T-helper 1 cell treated with Interleukin-12 subunit alpha and Interleukin-12 subunit beta and Interleukin-4 antibody, amounts not matched to agents 30 μg/mL and 1 μg/mL, for 36 hours (primary cell): ENCODE measurements around the gene P2RY4.
"Not testable (repeated sequence)": the region's sequence is repeated elsewhere in the genome, so short reads cannot be mapped to it uniquely, and the experiment has no call there.

ENCODE experiments used
- H3K27ac Mint-ChIP-seq: one replicate; pipeline ENCODE4 v1.8.0; 2021; ENCODE audit warnings: mild to moderate bottlenecking, mixed read lengths
- H3K27me3 Mint-ChIP-seq: one replicate; pipeline ENCODE4 v1.8.0; 2021; ENCODE audit warnings: low read depth, mixed read lengths
- H3K36me3 Mint-ChIP-seq: one replicate; pipeline ENCODE4 v1.8.0; 2021; ENCODE audit warnings: low read depth, mixed read lengths
- H3K4me1 Mint-ChIP-seq: one replicate; pipeline ENCODE4 v1.8.0; 2021; ENCODE audit warnings: low read depth, mixed read lengths
- H3K4me3 Mint-ChIP-seq: one replicate; pipeline ENCODE4 v1.8.0; 2021; ENCODE audit warnings: mild to moderate bottlenecking, moderate library complexity, mixed read lengths
- H3K9me3 Mint-ChIP-seq: one replicate; pipeline ENCODE4 v1.8.0; 2021; ENCODE audit warnings: mixed read lengths

The P2RY4 gene

DNA sequence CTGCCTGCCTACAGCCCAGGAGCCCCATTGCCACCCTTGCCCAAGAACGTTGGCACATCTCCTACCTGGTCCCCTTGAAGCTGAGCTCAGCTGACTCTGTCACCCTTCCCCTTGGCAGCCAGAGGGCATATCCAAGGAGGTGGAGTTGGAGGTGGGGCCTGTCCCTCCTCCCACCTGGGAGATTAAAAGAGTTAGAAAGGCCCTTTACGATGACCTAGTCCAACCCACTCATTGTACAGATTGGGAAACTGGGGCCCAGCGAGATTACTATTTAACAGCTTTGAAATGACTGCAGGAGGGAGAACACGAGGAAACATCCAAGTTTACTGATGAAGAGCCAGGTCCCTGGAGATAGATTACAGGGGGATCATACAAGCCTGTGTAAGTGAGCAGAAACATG lies at the start of gene P2RY4:
Gene P2RY4, minus strand, starts transcription at position 101 of the 400 bp plus-strand sequence. CDS start 580 bp downstream, outside the sequence.
- H3K36me3 Mint-ChIP-seq, result no peaks in the 10 kb centered on the region
- no peaks in the 10 kb centered on the region for H3K9me3 Mint-ChIP-seq
- H3K4me3 Mint-ChIP-seq, result no peak within 1 kb of the TSS
- no peak within 1 kb of the TSS for H3K27ac Mint-ChIP-seq
- no peaks in the 10 kb centered on the region for H3K4me1 Mint-ChIP-seq
- no peaks in the 10 kb centered on the region for H3K27me3 Mint-ChIP-seq

DNA sequence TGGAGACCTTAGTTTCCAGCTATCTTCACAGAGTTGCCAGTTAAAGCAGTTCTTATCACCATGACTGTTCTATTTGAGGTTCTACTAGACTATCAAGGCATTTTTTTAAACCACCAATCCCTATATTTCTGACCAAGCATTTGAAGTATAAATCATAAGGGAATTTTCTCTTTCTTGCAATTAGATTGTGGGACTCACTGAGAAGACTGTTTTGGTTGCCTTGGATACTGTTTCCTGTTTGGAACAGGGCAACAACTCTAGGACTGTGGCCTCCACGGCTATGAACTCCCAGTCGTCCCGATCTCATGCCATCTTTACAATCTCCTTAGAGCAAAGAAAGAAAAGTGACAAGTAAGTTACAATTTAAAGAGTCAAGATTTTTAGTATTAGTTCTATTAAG lies 41.7 kb upstream of the P2RY4 start:
- Mint-ChIP-seq H3K4me1 (peaks cover 11% of the 10 kb centered on the region), H3K27me3 (no peaks in the 10 kb centered on the region), H3K36me3 (peaks cover 23% of the 10 kb centered on the region), H3K9me3 (no peaks in the 10 kb centered on the region), H3K4me3 (no peak overlapping the region), H3K27ac (no peak overlapping the region)

DNA sequence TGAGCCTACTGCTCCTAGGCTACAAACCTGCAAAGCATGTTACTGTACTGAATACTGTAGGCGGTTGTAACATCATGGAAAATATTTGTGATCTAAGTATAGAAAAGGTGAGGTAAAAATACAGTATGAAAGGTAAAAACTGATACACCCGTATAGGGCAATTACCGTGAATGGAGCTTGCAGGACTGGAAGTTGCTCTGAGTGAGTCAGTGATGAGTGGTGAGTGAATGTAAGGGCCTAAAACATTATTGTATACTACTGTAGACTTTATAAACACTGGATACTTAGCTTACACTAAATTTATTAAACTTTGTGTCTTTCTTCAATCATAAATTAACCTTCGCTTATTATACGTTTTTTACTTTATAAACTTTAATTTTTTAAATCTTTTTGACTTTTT lies 33.6 kb upstream of the P2RY4 start:
- peaks cover 2% of the 10 kb centered on the region for H3K36me3 Mint-ChIP-seq
- H3K27me3 Mint-ChIP-seq, result no peaks in the 10 kb centered on the region
- H3K27ac Mint-ChIP-seq, result no peak overlapping the region
- peaks cover 26% of the 10 kb centered on the region for H3K4me1 Mint-ChIP-seq
- H3K9me3 Mint-ChIP-seq, result no peaks in the 10 kb centered on the region
- no peak overlapping the region for H3K4me3 Mint-ChIP-seq

DNA sequence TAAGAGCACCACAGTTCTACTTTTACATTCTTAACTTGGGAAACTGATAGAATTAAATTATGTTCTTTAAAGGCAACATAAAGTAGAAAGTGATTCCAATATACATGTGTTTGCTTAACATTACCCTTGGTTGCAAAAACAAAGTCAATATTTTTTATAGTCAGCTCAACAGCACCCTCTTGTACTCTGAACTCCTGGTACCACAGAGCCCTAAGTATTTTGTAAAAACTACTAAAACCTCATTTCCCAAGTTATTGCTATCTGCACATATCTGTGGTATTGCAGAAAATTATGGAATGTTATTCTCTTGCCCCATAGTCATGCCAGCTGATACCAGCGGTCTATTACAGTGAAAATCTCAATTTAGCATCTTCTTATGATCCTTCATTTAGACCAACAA lies 32.8 kb upstream of the P2RY4 start:
- H3K27ac Mint-ChIP-seq, result no peak overlapping the region
- H3K4me1 Mint-ChIP-seq, result peaks cover 28% of the 10 kb centered on the region
- peak overlapping the region; percentile 22 for H3K4me3 Mint-ChIP-seq
- H3K9me3 Mint-ChIP-seq, result no peaks in the 10 kb centered on the region
- peaks cover 2% of the 10 kb centered on the region for H3K36me3 Mint-ChIP-seq
- H3K27me3 Mint-ChIP-seq, result no peaks in the 10 kb centered on the region

DNA sequence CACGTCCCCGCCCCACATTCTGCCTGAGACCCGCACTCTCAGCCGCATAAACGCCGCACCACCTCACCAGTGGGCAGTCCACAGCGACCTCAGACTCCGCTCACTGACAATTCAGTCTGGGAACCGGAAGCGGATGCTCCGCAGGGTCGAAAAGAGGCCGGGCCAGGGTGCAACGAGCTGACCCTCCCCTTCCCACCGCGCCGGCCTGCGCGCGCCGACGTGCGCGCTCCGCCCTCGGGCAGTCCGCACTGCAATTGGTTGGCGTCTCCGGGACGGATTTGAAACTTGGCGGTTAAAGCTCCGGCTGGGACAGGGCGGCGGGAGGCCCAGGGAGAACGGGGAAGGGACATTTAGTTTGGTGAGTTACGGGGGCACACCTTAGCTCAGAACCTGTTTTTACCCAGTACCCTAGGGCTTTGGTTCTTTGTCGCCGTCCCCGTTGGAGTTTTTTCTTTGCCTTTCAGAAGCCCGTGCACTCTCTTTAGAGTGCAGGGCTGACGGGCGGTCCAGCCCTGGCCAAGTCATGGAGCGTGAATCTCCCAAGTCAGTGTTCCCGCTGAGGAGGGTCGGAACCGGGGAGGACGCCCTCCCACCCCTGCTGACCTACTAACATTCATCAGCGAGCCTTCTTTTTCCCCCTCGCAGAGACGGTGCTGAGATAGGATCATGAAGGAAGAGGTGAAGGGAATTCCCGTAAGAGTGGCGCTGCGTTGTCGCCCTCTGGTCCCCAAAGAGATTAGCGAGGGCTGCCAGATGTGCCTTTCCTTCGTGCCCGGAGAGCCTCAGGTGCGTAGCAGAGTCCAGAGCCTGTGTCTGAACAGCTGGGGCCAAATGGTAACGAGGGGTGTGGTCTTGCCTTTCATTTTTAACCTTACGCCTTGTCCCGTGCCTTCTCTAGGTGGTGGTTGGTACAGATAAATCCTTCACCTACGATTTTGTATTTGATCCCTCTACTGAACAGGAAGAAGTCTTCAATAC lies 30.1 kb upstream of the P2RY4 start, which contains the start of the genes KIF4A and PDZD11:
Gene KIF4A, plus strand, starts transcription at position 312 of the 978 bp plus-strand sequence. Its CDS starts 355 bp downstream, at position 667.
Gene PDZD11, minus strand, starts transcription at position 135 of the 978 bp plus-strand sequence. CDS start 586 bp downstream, outside the sequence.
- Mint-ChIP-seq H3K4me1 (peaks cover 26% of the 10 kb centered on the region), H3K27me3 (no peaks in the 10 kb centered on the region), H3K9me3 (no peaks in the 10 kb centered on the region), H3K36me3 (peaks cover 10% of the 10 kb centered on the region), H3K27ac (peak within 1 kb of the TSS; percentile 91), H3K4me3 (peak within 1 kb of the TSS; percentile 88)

DNA sequence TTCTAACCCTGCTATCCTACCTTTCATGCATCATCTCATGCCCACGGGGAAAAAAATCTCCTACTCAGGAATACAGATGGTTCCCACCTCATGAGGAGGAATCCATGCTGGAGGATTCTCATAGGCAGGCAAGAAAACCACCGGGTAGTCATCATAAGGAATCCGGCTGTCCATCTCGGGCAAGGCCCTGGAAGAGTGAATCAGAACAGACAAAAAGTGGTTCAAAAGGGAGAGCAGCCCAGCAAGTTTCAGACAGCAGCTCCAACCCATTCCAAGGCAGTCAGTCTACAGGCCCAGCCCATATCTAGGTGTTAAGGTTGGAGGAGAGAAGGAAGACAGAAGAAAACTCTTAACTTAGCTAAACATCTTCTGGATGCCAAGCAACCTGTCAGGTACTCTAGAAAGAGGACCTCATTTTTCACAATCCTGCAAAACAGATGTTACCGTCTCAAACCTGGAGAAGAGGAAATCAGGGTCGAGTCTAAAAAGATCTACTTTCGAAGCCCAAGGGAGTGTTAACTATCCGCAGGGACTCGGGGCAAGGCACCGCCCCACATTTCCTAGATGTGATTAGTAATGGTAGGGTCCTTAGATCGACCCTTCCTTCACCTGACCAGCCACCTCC lies 29.3 kb upstream of the P2RY4 start:
- peaks cover 26% of the 10 kb centered on the region for H3K4me1 Mint-ChIP-seq
- H3K36me3 Mint-ChIP-seq, result peaks cover 10% of the 10 kb centered on the region
- H3K4me3 Mint-ChIP-seq, result peak overlapping the region; percentile 88
- peak overlapping the region; percentile 91 for H3K27ac Mint-ChIP-seq
- H3K9me3 Mint-ChIP-seq, result no peaks in the 10 kb centered on the region
- no peaks in the 10 kb centered on the region for H3K27me3 Mint-ChIP-seq

DNA sequence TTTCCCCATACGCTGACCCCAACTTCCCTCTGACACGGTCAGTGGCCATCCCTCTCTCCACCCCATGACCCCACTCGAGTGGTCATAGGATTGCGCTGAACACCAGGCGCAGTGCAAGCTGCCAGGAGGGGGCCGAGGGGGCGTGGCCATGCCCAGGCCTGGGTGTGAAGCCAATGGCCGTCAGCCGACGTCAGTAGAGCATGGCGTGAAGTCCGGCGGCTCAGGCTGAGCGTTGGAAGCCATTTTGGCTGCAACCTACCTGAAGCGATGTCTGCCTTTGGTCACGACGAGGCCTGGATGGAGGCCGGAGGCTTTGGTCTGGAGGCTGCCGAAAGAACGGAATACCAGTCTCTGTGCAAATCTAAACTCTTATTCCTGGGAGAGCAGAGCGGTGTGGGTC lies 21.9 kb upstream of the P2RY4 start, which contains the start of gene RAB41:
Gene RAB41, plus strand, starts transcription at position 222 of the 400 bp plus-strand sequence. Its CDS starts 46 bp downstream, at position 268.
- H3K27ac Mint-ChIP-seq, result no peak within 1 kb of the TSS
- H3K27me3 Mint-ChIP-seq, result no peaks in the 10 kb centered on the region
- peaks cover 8% of the 10 kb centered on the region for H3K36me3 Mint-ChIP-seq
- H3K4me3 Mint-ChIP-seq, result no peak within 1 kb of the TSS
- no peaks in the 10 kb centered on the region for H3K4me1 Mint-ChIP-seq
- no peaks in the 10 kb centered on the region for H3K9me3 Mint-ChIP-seq

DNA sequence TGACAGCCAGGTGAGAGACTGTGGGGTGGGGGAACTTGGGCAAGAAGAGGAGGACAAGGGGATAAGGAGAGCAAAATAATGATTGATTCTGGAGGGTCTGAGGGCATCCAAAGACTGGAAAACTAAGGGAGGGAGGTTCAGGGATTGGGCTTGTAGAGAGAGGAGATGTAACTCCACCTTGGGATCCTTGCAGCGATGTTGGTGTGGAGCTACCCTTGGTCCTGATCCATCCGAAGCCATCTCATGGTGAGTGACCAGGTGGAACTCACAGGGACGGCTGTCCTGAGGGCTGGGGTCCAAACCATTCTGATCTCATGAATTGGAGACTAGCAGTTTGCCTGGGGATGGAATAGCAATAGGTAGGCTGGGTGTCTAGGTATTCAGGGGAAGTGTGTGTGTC lies 20.6 kb upstream of the P2RY4 start:
- Mint-ChIP-seq H3K4me1 (no peaks in the 10 kb centered on the region), H3K27me3 (no peaks in the 10 kb centered on the region), H3K4me3 (no peak overlapping the region)

DNA sequence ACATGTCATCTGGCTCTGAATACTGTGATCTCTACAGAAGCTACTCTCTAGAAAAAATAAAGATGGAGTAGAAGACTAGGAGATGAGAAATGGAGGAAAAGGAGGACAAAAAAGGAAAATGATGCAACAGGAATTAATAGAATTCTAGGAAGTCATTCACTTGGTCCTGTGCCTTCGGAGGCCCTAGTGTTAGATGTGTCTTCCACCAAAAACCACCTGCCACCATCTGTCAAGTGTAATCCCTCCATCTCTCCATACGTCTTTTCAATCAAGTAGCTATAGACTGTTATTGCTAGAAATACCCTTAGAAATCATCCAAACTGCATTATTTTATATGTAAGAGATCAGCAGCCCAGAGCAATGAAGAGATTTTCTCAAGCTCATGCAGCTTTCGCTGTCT lies 19.1 kb upstream of the P2RY4 start:
- Mint-ChIP-seq H3K4me1 (no peaks in the 10 kb centered on the region), H3K36me3 (no peaks in the 10 kb centered on the region), H3K27me3 (no peaks in the 10 kb centered on the region), H3K9me3 (no peaks in the 10 kb centered on the region), H3K4me3 (no peak overlapping the region), H3K27ac (no peak overlapping the region)

More for the DNA sequence above, 20.6 kb upstream of the P2RY4 start:
- Mint-ChIP-seq H3K9me3 (no peaks in the 10 kb centered on the region), H3K36me3 (no peaks in the 10 kb centered on the region), H3K27ac (no peak overlapping the region)

DNA sequence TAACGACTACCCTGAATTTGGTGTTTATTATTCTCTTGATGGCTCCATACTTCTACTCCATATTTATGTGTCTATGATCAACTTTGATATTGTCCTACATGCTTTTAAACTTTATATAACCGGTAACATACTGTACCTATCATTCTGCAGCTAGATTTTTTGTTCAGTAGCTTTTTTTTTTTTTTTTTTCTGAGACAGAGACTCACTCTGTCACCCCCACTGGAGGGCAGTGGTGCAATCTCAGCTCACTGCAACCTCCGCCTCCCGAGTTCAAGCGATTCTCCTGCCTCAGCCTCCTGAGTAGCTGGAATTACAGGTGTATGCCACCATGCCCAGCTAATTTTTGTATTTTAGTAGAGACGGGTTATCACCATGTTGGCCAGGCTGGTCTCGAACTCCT lies 14.0 kb upstream of the P2RY4 start:
- not testable (repeated sequence) for H3K4me3 Mint-ChIP-seq, H3K27me3 Mint-ChIP-seq, H3K4me1 Mint-ChIP-seq, H3K9me3 Mint-ChIP-seq, H3K36me3 Mint-ChIP-seq, H3K27ac Mint-ChIP-seq

DNA sequence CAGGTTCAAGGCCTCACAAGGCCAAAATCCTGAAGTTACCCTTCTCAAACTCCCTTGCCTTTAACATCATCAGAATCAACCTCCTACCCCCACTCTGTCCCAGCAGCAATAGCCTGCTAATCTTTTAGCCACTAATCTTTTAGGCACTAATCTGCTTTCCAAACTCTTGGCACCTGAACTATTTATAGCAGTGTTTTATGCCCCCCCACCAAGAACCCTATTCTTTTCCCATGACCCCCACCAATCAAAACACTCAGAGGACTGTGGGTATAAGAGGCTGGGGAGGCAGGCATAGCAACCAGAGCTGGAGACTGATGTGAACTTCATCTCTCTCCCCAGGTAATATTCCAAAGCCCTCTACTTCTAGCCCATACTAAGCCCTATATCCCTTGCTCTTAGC lies 8.0 kb upstream of the P2RY4 start, which contains the start of gene ARR3:
Gene ARR3, plus strand, starts transcription at position 301 of the 400 bp plus-strand sequence. CDS start 1,052 bp downstream, outside the sequence.
- H3K27me3 Mint-ChIP-seq, result peaks cover 5% of the 10 kb centered on the region
- no peak within 1 kb of the TSS for H3K27ac Mint-ChIP-seq
- H3K4me1 Mint-ChIP-seq, result no peaks in the 10 kb centered on the region
- no peak within 1 kb of the TSS for H3K4me3 Mint-ChIP-seq
- H3K9me3 Mint-ChIP-seq, result no peaks in the 10 kb centered on the region
- H3K36me3 Mint-ChIP-seq, result no peaks in the 10 kb centered on the region

DNA sequence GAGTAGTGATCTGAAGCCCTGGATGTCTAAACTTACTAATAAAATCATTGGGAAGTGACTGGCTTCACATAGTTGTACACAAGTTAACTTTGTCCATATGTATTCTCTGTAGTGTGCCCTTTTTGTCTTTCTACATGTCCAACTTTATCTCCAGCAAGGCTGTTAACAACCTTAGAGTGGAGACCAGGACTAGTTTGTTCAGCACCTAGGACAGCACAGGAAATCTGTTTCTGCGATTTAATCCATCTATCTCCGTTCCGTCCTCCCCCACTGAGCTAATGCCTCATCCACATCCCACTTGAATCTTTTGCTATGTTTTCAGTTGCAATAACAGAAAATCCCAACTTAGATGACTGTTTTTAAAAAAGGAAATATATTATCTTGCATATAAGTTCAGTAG lies 4.8 kb upstream of the P2RY4 start:
- H3K9me3 Mint-ChIP-seq, result no peaks in the 10 kb centered on the region
- H3K36me3 Mint-ChIP-seq, result no peaks in the 10 kb centered on the region
- H3K4me1 Mint-ChIP-seq, result no peaks in the 10 kb centered on the region
- no peak overlapping the region for H3K27ac Mint-ChIP-seq
- no peak overlapping the region for H3K4me3 Mint-ChIP-seq
- no peaks in the 10 kb centered on the region for H3K27me3 Mint-ChIP-seq

DNA sequence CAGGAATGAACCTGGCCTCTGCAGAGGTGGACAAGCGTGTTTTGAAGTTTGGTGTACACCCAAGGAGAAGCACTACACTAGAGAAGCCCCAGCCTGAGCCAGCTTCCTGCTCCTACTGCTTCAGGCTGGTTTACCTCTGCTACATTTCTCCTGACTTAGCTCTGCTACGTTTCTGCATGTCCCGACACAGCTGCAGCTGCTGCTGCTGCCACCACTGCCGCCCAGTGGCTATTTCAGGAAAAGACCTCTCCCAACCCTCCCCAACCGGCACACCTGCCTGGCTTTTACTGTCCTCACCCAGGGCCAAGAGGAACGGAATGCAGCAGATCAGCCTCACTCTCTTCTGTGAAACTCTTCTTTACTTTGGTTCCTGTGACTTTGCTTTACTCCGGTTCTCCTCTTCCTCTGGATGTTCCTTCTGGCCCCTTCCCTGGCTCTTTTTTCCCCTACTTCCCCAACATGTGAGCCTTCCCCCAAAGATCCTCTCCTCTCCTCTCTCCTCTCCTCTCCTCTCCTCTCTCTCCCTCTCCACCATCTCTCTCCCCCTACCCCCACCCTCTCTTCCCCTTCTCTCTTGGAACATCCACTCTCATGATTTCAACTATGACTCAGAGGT lies 3.1 kb upstream of the P2RY4 start:
- Mint-ChIP-seq H3K4me1 (no peaks in the 10 kb centered on the region), H3K9me3 (no peaks in the 10 kb centered on the region), H3K27me3 (no peaks in the 10 kb centered on the region), H3K4me3 (no peak overlapping the region), H3K36me3 (no peaks in the 10 kb centered on the region), H3K27ac (no peak overlapping the region)
